HG03064 (cell line): Measurements from ENCODE around the gene MAGEA9B.
"Not testable (repeated sequence)": the region's sequence is repeated elsewhere in the genome, so short reads cannot be mapped to it uniquely, and the experiment has no call there.

ENCODE experiments used
- ATAC-seq: cut with Tn5 transposase; IDR thresholded peaks from one replicate; pipeline ENCODE4 v1.9.1; 2021; ENCODE audit warnings: low read depth; ENCODE audit not compliant: unreplicated experiment

Gene MAGEA9B

GRCh38 chrX:149587359-149587758 is at the start of gene MAGEA9B:
Gene MAGEA9B, minus strand, starts transcription at chrX:149587459. Its CDS starts 4,280 bp downstream, at chrX:149583179.
- ATAC-seq: not testable (repeated sequence)

- ATAC-seq: no peak
Observed at GRCh38 chrX:149633511-149633910, 46.3 kb upstream of the MAGEA9B start.

- peak; percentile 90 for ATAC-seq
Observed at GRCh38 chrX:149631234-149632165, 44.2 kb upstream of the MAGEA9B start, which contains the start of gene TMEM185A. Gene TMEM185A, minus strand, starts transcription at chrX:149631792. Its CDS starts 212 bp downstream, at chrX:149631580.

- ATAC-seq: no peak
Observed at GRCh38 chrX:149630681-149631233, 43.5 kb upstream of the MAGEA9B start.

GRCh38 chrX:149629730-149630387 is 42.6 kb upstream of the MAGEA9B start:
- no peak for ATAC-seq

- ATAC-seq: no peak
Observed at GRCh38 chrX:149628768-149629167, 41.5 kb upstream of the MAGEA9B start.

GRCh38 chrX:149628280-149628679 is 41.0 kb upstream of the MAGEA9B start:
- ATAC-seq: no peak

- not testable (repeated sequence) for ATAC-seq
Observed at GRCh38 chrX:149626829-149627228, 39.6 kb upstream of the MAGEA9B start.

GRCh38 chrX:149619662-149620061 is 32.4 kb upstream of the MAGEA9B start:
- ATAC-seq: not testable (repeated sequence)

GRCh38 chrX:149618871-149619270 is 31.6 kb upstream of the MAGEA9B start:
- ATAC-seq: no peak

- no peak for ATAC-seq
Observed at GRCh38 chrX:149611623-149612175, 24.4 kb upstream of the MAGEA9B start.

GRCh38 chrX:149610511-149610910 is 23.3 kb upstream of the MAGEA9B start:
- ATAC-seq: no peak

GRCh38 chrX:149607699-149608098 is 20.4 kb upstream of the MAGEA9B start:
- no peak for ATAC-seq

GRCh38 chrX:149605248-149605885 is 18.1 kb upstream of the MAGEA9B start:
- not testable (repeated sequence) for ATAC-seq

GRCh38 chrX:149598603-149599002 is 11.3 kb upstream of the MAGEA9B start:
- not testable (repeated sequence) for ATAC-seq

GRCh38 chrX:149595943-149596342 is 8.7 kb upstream of the MAGEA9B start:
- not testable (repeated sequence) for ATAC-seq

GRCh38 chrX:149595214-149595613 is 8.0 kb upstream of the MAGEA9B start, which contains the start of gene HSFX2:
Gene HSFX2, minus strand, starts transcription at chrX:149595314. Its CDS starts 614 bp downstream, at chrX:149594700.
- not testable (repeated sequence) for ATAC-seq

GRCh38 chrX:149590993-149591392 is 3.7 kb upstream of the MAGEA9B start:
- not testable (repeated sequence) for ATAC-seq

GRCh38 chrX:149585631-149586030 is 1.6 kb downstream of the MAGEA9B start:
- not testable (repeated sequence) for ATAC-seq

- peak; percentile 99 for ATAC-seq
Observed at GRCh38 chrX:149573456-149573855, 13.8 kb downstream of the MAGEA9B start.
